Kidney (tissue), 14 donors: ENCODE measurements around the gene PPIL1. TPM values are rescaled to one million over a fixed set of nuclear protein-coding genes. Genes with fewer than 3 reads are reported as not detected.

Experiments
- DNase-seq, 5 donors: peaks; one replicate each; pipeline ENCODE4 v3.0.0-alpha.2; 2013 to 2020
- FAIRE-seq: peaks from 2 replicates; lab custom pipeline; 2012; peaks lifted over from hg19 to GRCh38; lab: Jason Lieb, UNC
- H3K27ac ChIP-seq, 2 donors: one replicate each; pipeline ENCODE4 v1.7.0; 2013; ENCODE audit warnings: low read depth in 2 of 2, low read length in 2 of 2, inconsistent platforms in 1 of 2
- H3K27me3 ChIP-seq: one replicate; pipeline ENCODE4 v1.7.1; 2013; ENCODE audit warnings: low read length, inconsistent platforms; ENCODE audit not compliant: control insufficient read depth, insufficient read depth
- H3K36me3 ChIP-seq, 3 donors: one replicate each; pipeline versions ENCODE4 v1.7.0 to v1.7.1; 2013; ENCODE audit warnings: low read length in 3 of 3, control low read depth in 1 of 3, inconsistent platforms in 1 of 3; ENCODE audit not compliant: insufficient read depth in 3 of 3, control insufficient read depth in 2 of 3
- H3K4me1 ChIP-seq, 3 donors: one replicate each; pipeline versions ENCODE4 v1.7.0 to v1.7.1; 2013; ENCODE audit warnings: low read length in 3 of 3, inconsistent platforms in 1 of 3, low read depth in 1 of 3; ENCODE audit not compliant: control insufficient read depth in 2 of 3, insufficient read depth in 2 of 3
- H3K4me3 ChIP-seq, 3 donors: one replicate each; pipeline versions ENCODE4 v1.7.0 to v1.8.1; 2013; ENCODE audit warnings: low read length in 3 of 3, control low read depth in 1 of 3, inconsistent platforms in 1 of 3
- H3K9ac ChIP-seq, 3 donors: one replicate each; pipeline versions ENCODE4 v1.7.0 to v1.7.1; 2013; ENCODE audit warnings: low read length in 3 of 3, control low read depth in 1 of 3, inconsistent platforms in 1 of 3
- H3K9me3 ChIP-seq, 3 donors: one replicate each; pipeline versions ENCODE4 v1.7.0 to v1.7.1; 2013; ENCODE audit warnings: low read length in 3 of 3, control low read depth in 1 of 3, inconsistent platforms in 1 of 3; ENCODE audit not compliant: control insufficient read depth in 2 of 3, insufficient read depth in 1 of 3
- intact Hi-C: fragments of 100-400 bp; cut with DNase I; formaldehyde crosslinking; loops from one replicate; pipeline ENCODE4 v1.11.1; 2022
- polyA plus RNA-seq: library from polyadenylated mRNA; stranded (reverse); fragments of 350-450 nt; fragmentation: Illumina TruSeq; extraction: RNeasy Lipid Tissue Mini Kit (QIAGEN cat#74804); gene quantifications from one replicate; pipeline ENCODE4 v1.2.3, GENCODE V29; 2014; ENCODE audit warnings: low read depth, low replicate concordance; ENCODE audit not compliant: insufficient read depth
- total RNA-seq: library from RNA; stranded (reverse); fragmentation: NEBNext Ultra II Directional; extraction: Animal tissue kit (Norgen Biotek cat#: 25700); gene quantifications from one replicate; pipeline ENCODE4 v1.2.1, GENCODE V29; 2021
- TF ChIP-seq, protein P1 (sequence below): IDR thresholded peaks from 3 replicates; pipeline ENCODE4 v1.5.1; 2012; ENCODE audit warnings: mild to moderate bottlenecking, moderate library complexity, borderline replicate concordance; ENCODE audit not compliant: insufficient read depth; ENCODE audit errors: extremely low read depth
- donor health status: control.
- donor health status: control.
- donor health status: control.
- donor health status: control.
- donor health status: control.
- donor health status: DM: yes; HTN: yes; CAD: no.
- donor health status: Normal renal cell carcinoma (clear cell type).

The PPIL1 gene
- total and polyA plus RNA-seq, 2 donors from 2014 or later, result 21.3 to 40.1 TPM

DNA sequence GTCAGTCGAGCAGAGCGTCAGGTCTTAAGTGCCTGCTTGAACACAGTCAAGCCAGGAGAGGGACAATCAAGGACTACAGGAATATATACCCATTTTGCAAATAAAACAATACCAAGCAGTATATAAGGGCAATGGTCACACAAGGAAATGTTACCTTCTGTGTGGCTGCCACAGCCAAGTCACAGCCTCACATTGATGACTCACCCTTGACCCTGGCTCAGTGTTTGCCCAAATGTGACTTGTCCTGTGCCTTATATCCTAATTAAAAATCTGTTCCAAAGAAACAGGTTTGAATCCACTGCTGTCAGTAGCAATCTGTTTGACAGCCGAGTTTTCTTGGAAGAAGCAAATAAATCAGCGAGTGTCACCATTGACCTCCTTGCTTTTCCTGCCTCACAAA is 45.4 kb upstream of the PPIL1 start:
- H3K27me3 ChIP-seq, result no peaks in the 10 kb centered on the region
- no peak for FAIRE-seq
- no peaks in the 10 kb centered on the region for H3K4me1 ChIP-seq
- peak overlapping the region in 1 of 2 donors; percentile 5 for H3K27ac ChIP-seq
- H3K36me3 ChIP-seq, result peaks cover 0 to 42% (median 19%) of the 10 kb centered on the region in 3 donors
- H3K4me3 ChIP-seq, result no peak overlapping the region
- no peaks in the 10 kb centered on the region for H3K9me3 ChIP-seq
- no peak for DNase-seq
- intact Hi-C loops, result no loop called here
- TF ChIP-seq, protein P1, sequence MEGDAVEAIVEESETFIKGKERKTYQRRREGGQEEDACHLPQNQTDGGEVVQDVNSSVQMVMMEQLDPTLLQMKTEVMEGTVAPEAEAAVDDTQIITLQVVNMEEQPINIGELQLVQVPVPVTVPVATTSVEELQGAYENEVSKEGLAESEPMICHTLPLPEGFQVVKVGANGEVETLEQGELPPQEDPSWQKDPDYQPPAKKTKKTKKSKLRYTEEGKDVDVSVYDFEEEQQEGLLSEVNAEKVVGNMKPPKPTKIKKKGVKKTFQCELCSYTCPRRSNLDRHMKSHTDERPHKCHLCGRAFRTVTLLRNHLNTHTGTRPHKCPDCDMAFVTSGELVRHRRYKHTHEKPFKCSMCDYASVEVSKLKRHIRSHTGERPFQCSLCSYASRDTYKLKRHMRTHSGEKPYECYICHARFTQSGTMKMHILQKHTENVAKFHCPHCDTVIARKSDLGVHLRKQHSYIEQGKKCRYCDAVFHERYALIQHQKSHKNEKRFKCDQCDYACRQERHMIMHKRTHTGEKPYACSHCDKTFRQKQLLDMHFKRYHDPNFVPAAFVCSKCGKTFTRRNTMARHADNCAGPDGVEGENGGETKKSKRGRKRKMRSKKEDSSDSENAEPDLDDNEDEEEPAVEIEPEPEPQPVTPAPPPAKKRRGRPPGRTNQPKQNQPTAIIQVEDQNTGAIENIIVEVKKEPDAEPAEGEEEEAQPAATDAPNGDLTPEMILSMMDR, result no peak
- H3K9ac ChIP-seq, result no peak overlapping the region

GRCh38 chr6:36917541-36918193 is 43.1 kb upstream of the PPIL1 start:
- Histone ChIP-seq H3K36me3 (peaks cover 3 to 45% (median 13%) of the 10 kb centered on the region in 3 donors), H3K9ac (peak overlapping the region in 1 of 3 donors; percentile 44), H3K9me3 (no peaks in the 10 kb centered on the region), H3K4me3 (no peak overlapping the region), H3K27ac (peak overlapping the region; percentile 44 to 48), H3K4me1 (no peaks in the 10 kb centered on the region), H3K27me3 (no peaks in the 10 kb centered on the region)
- DNase-seq (no peak), FAIRE-seq (no peak)
- TF ChIP-seq, protein P1, result no peak
- intact Hi-C loops, result no loop called here

GRCh38 chr6:36916126-36916525 is 41.5 kb upstream of the PPIL1 start:
- TF ChIP-seq, protein P1, result no peak
- no peaks in the 10 kb centered on the region for H3K9me3 ChIP-seq
- no peaks in the 10 kb centered on the region for H3K4me1 ChIP-seq
- no peak for FAIRE-seq
- no peak overlapping the region for H3K9ac ChIP-seq
- intact Hi-C loops, result no loop called here
- H3K27me3 ChIP-seq, result no peaks in the 10 kb centered on the region
- no peak for DNase-seq
- H3K4me3 ChIP-seq, result no peak overlapping the region
- no peak overlapping the region for H3K27ac ChIP-seq
- H3K36me3 ChIP-seq, result peaks cover 3 to 51% (median 18%) of the 10 kb centered on the region in 3 donors

GRCh38 chr6:36915599-36915998 is 41.0 kb upstream of the PPIL1 start:
- H3K4me1 ChIP-seq, result no peaks in the 10 kb centered on the region
- DNase-seq (no peak), FAIRE-seq (no peak)
- H3K9ac ChIP-seq, result no peak overlapping the region
- intact Hi-C loops, result no loop called here
- no peak overlapping the region for H3K27ac ChIP-seq
- no peak overlapping the region for H3K4me3 ChIP-seq
- H3K27me3 ChIP-seq, result no peaks in the 10 kb centered on the region
- no peaks in the 10 kb centered on the region for H3K9me3 ChIP-seq
- H3K36me3 ChIP-seq, result peaks cover 3 to 46% (median 17%) of the 10 kb centered on the region in 3 donors
- TF ChIP-seq, protein P1, result no peak
